Peyer's patch (tissue), 4 donors: ENCODE data around the gene CARMIL1. TPM values are rescaled to one million over a fixed set of nuclear protein-coding genes. Genes with fewer than 3 reads are reported as not detected.
"Not testable (repeated sequence)": the region's sequence is repeated elsewhere in the genome, so short reads cannot be mapped to it uniquely, and the experiment has no call there.

Source experiments
- DNase-seq, 3 donors: peaks; one replicate each; pipeline ENCODE4 v3.0.0-alpha.2; 2017 to 2019
- H3K27ac ChIP-seq, 4 donors: fragments of 200-600 bp; sonication (generic); one replicate each; pipeline ENCODE4 v1.5.1; 2016 to 2019
- H3K27me3 ChIP-seq, 2 donors: fragments of 200-600 bp; sonication (generic); one replicate each; pipeline ENCODE4 v1.5.1; 2019
- H3K36me3 ChIP-seq, 3 donors: fragments of 200-600 bp; sonication (generic); one replicate each; pipeline ENCODE4 v1.5.1; 2016 to 2019
- H3K4me1 ChIP-seq, 4 donors: fragments of 200-600 bp; sonication (generic); one replicate each; pipeline ENCODE4 v1.5.1; 2016 to 2019
- H3K4me3 ChIP-seq, 4 donors: fragments of 200-600 bp; sonication (generic); 1 replicate in 3 of 4; 2 replicates in 1 of 4; pipeline ENCODE4 v1.5.1; 2016 to 2019; ENCODE audit warnings: mild to moderate bottlenecking in 1 of 4
- H3K9me3 ChIP-seq, 4 donors: fragments of 200-600 bp; sonication (generic); one replicate each; pipeline ENCODE4 v1.5.1; 2016 to 2019; ENCODE audit warnings: mild to moderate bottlenecking in 1 of 4
- CTCF ChIP-seq, 6 experiments: fragments of 450-650 bp in 4 of 6; fragments of 200-600 bp in 2 of 6; sonication (generic) in 1 of 6; IDR thresholded peaks; one replicate each; pipeline ENCODE4 v1.5.1; 2017 to 2019; ENCODE audit warnings: antibody characterized with exemption in 6 of 6, mild to moderate bottlenecking in 3 of 6, moderate library complexity in 1 of 6
- POLR2A ChIP-seq, 2 donors: fragments of 450-650 bp; IDR thresholded peaks; one replicate each; pipeline ENCODE4 v1.5.1; 2017; ENCODE audit warnings: antibody characterized with exemption in 2 of 2, mild to moderate bottlenecking in 2 of 2, moderate library complexity in 2 of 2
- total RNA-seq, 4 donors: library from RNA; depleted of rRNA; stranded (reverse); fragments of >200 nt; gene quantifications; one replicate each; pipeline ENCODE4 v1.1.0, GENCODE V29; 2016

Gene CARMIL1
- total RNA-seq, 4 donors from 2014 or later, result 75.1 to 107 (median 85.7) TPM

GRCh38 chr6:25579902-25580495 lies 300.8 kb downstream of the CARMIL1 start:
- no peaks in the 10 kb centered on the region for H3K27me3 ChIP-seq
- no peak for DNase-seq
- H3K4me3 ChIP-seq, result no peak overlapping the region
- TF ChIP-seq CTCF (IDR thresholded peaks at IDR 0.05) (no peak), POLR2A (IDR thresholded peaks at IDR 0.05) (no peak)
- peaks cover 0 to 29% (median 0%) of the 10 kb centered on the region in 3 donors for H3K36me3 ChIP-seq
- H3K27ac ChIP-seq, result no peak overlapping the region
- no peaks in the 10 kb centered on the region for H3K4me1 ChIP-seq
- H3K9me3 ChIP-seq, result no peaks in the 10 kb centered on the region

- Histone ChIP-seq H3K9me3 (no peaks in the 10 kb centered on the region), H3K4me3 (no peak overlapping the region), H3K27me3 (no peaks in the 10 kb centered on the region), H3K36me3 (peaks cover 0 to 29% (median 0%) of the 10 kb centered on the region in 3 donors), H3K4me1 (no peaks in the 10 kb centered on the region), H3K27ac (no peak overlapping the region)
- no peak for DNase-seq
- TF ChIP-seq POLR2A (IDR thresholded peaks at IDR 0.05), result no peak
Observed at GRCh38 chr6:25582101-25582500, 302.9 kb downstream of the CARMIL1 start.

- no peak for TF ChIP-seq CTCF (IDR thresholded peaks at IDR 0.05)
- no peak for TF ChIP-seq POLR2A (IDR thresholded peaks at IDR 0.05)
- no peak for DNase-seq
- H3K9me3 ChIP-seq, result no peaks in the 10 kb centered on the region
- no peaks in the 10 kb centered on the region for H3K4me1 ChIP-seq
- H3K36me3 ChIP-seq, result peaks cover 0 to 29% (median 0%) of the 10 kb centered on the region in 3 donors
- no peaks in the 10 kb centered on the region for H3K27me3 ChIP-seq
- H3K4me3 ChIP-seq, result no peak overlapping the region
- no peak overlapping the region for H3K27ac ChIP-seq
Observed at GRCh38 chr6:25583099-25583498, 303.9 kb downstream of the CARMIL1 start.

- TF ChIP-seq POLR2A (IDR thresholded peaks at IDR 0.05) (no peak), CTCF (IDR thresholded peaks at IDR 0.05) (no peak)
- H3K27me3 ChIP-seq, result no peaks in the 10 kb centered on the region
- H3K4me3 ChIP-seq, result no peak overlapping the region
- DNase-seq, result no peak
- H3K36me3 ChIP-seq, result peaks cover 0 to 29% (median 0%) of the 10 kb centered on the region in 3 donors
- H3K9me3 ChIP-seq, result no peaks in the 10 kb centered on the region
- H3K4me1 ChIP-seq, result no peaks in the 10 kb centered on the region
- H3K27ac ChIP-seq, result no peak overlapping the region
Observed at GRCh38 chr6:25583906-25584305, 304.7 kb downstream of the CARMIL1 start.

GRCh38 chr6:25585225-25585624 lies 306.1 kb downstream of the CARMIL1 start:
- TF ChIP-seq POLR2A (IDR thresholded peaks at IDR 0.05), result no peak
- TF ChIP-seq CTCF (IDR thresholded peaks at IDR 0.05), result no peak
- no peak overlapping the region for H3K27ac ChIP-seq
- H3K4me1 ChIP-seq, result no peaks in the 10 kb centered on the region
- peaks cover 0 to 29% (median 0%) of the 10 kb centered on the region in 3 donors for H3K36me3 ChIP-seq
- no peaks in the 10 kb centered on the region for H3K9me3 ChIP-seq
- H3K27me3 ChIP-seq, result no peaks in the 10 kb centered on the region
- DNase-seq, result no peak
- no peak overlapping the region for H3K4me3 ChIP-seq

GRCh38 chr6:25586119-25586518 lies 306.9 kb downstream of the CARMIL1 start:
- H3K27ac ChIP-seq, H3K27me3 ChIP-seq, H3K4me1 ChIP-seq: not testable (repeated sequence)

GRCh38 chr6:25586927-25587326 lies 307.8 kb downstream of the CARMIL1 start:
- no peak for DNase-seq
- TF ChIP-seq CTCF (IDR thresholded peaks at IDR 0.05) (no peak), POLR2A (IDR thresholded peaks at IDR 0.05) (no peak)
- no peaks in the 10 kb centered on the region for H3K9me3 ChIP-seq
- no peaks in the 10 kb centered on the region for H3K27me3 ChIP-seq
- no peak overlapping the region for H3K4me3 ChIP-seq
- H3K4me1 ChIP-seq, result no peaks in the 10 kb centered on the region
- H3K36me3 ChIP-seq, result peaks cover 0 to 21% (median 0%) of the 10 kb centered on the region in 3 donors
- H3K27ac ChIP-seq, result no peak overlapping the region

More at GRCh38 chr6:25586119-25586518, 306.9 kb downstream of the CARMIL1 start:
- not testable (repeated sequence) for H3K4me3 ChIP-seq, H3K9me3 ChIP-seq, DNase-seq
- peaks cover 0 to 29% (median 0%) of the 10 kb centered on the region in 3 donors for H3K36me3 ChIP-seq
